ENCODE measurements around the gene FAT4.

DNA sequence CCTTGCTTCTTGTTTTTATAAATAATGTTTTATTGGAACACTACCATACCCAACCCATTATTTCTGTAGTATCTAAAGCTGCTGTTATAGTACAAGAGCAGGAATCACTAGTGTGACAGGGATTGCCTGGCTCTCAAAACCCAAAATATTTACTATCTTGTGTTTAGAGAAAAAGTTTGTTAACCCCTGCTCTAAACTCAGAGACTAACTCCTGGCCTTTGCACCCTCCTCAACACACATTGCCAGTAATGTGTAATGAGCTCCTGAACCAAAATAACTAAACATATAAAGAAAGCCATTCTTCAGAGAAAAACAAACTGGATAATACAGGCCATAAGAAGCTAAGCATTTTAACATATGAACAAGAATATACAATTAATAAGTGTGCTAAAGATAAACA is 8.2 kb upstream of the FAT4 start:
- TF ChIP-seq CTCF (IDR thresholded peaks at IDR 0.05; ENCODE audit: low read depth, low read length), result no peak
- TF ChIP-seq EZH2phosphoT487 (IDR thresholded peaks at IDR 0.05; ENCODE audit: low read depth), result no peak
